ENCODE measurements around the gene IDH3A.
A peak's percentile ranks its signal among the peaks of the same experiment; 100 is the strongest.

IDH3A gene

DNA sequence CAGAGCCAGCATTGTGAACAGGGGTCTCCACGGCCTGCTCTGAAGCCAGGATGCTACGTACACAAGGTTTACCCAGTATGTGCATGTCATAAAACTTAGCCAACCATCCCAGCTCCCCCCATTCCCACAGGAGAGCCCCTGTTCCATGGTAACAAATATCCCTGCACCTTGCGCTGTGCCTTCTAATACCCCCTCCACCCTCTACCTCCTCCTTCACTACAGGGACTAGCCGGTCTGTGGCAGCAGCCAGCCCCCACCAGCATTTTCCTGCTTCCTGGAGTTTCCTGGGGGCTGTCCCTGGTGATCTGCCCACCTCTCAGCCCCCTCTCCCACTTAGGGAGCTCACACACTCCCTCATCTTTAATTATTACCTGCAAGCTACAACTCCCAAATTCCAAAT is 64.8 kb downstream of the IDH3A start:
- no peak for DNase-seq

DNA sequence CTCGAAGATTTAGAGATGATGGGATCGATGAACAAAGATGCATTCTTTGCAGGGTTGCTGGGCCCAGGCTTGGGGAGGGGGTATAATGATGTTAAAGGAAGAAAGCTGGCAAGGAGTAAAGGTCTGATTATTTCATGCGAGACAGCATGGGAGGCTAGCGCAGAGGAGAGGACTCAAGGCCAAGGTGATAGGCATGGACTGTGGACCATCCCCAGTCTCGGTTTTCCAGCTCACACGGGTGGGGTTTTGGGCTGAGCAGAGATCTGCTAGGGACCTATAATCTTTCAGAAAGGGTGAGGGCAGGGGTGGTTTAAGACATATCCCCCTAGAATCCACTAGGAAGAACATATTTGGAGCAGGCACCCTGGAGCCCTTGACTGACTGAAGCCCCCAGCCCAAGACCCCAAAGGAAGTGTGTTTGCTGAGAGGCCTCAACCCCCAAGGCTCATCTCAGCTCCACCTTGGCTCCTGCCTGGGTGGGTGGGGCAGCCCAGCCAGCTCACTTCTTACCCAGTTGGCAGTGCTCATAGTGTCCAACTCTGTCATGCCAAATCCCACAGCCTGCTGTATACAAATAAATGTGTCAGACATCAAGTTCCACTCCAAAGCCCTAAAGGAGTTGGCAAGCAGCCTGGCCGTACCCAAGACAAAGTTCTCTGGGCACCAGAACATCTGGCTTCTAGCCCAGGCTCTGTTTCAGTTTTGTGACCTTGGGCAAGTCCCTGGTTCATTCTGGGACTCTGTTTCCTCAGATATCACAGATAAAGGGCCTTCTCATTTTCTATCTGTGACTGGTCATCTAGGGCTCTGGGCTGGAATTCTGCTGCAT is 67.3 kb downstream of the IDH3A start:
- DNase-seq: peak in 32 of 51 donors; percentile 25 to 88 (median 64)

GRCh38 chr15:78220713-78221112 is 71.6 kb downstream of the IDH3A start:
- DNase-seq: no peak
